NB4 (cell line): Measurements from ENCODE around the gene GBF1.
A peak's percentile ranks its signal among the peaks of the same experiment; 100 is the strongest.

ENCODE experiments used
- DNase-seq: peaks from one replicate; pipeline ENCODE4 v3.0.0; 2010; ENCODE audit warnings: low read depth
- H3K4me3 ChIP-seq: one replicate; pipeline ENCODE4 v1.5.1; 2011; ENCODE audit warnings: mild to moderate bottlenecking, low read depth, low read length, moderate library complexity
- CTCF ChIP-seq: IDR thresholded peaks from one replicate; pipeline ENCODE4 v1.5.1; 2012; ENCODE audit warnings: low read depth, low read length
- MYC ChIP-seq: IDR thresholded peaks from 2 replicates; pipeline ENCODE4 v1.6.1; 2011; ENCODE audit warnings: low read depth, low read length
- POLR2A ChIP-seq: IDR thresholded peaks from 2 replicates; pipeline ENCODE4 v1.6.1; 2011; ENCODE audit warnings: mild to moderate bottlenecking; ENCODE audit not compliant: insufficient read length; ENCODE audit errors: extremely low read depth
- TF ChIP-seq, protein P1 (sequence below): IDR thresholded peaks from 2 replicates; pipeline ENCODE4 v1.6.1; 2011; ENCODE audit warnings: low read depth, low read length

Gene GBF1

GRCh38 chr10:102425444-102425843 is 180.1 kb downstream of the GBF1 start:
- no peak for DNase-seq
- no peak for TF ChIP-seq MYC
- no peak for TF ChIP-seq POLR2A
- TF ChIP-seq, protein P1, sequence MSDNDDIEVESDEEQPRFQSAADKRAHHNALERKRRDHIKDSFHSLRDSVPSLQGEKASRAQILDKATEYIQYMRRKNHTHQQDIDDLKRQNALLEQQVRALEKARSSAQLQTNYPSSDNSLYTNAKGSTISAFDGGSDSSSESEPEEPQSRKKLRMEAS = no peak
- no peak for TF ChIP-seq CTCF
- H3K4me3 ChIP-seq = no peak overlapping the region

DNA sequence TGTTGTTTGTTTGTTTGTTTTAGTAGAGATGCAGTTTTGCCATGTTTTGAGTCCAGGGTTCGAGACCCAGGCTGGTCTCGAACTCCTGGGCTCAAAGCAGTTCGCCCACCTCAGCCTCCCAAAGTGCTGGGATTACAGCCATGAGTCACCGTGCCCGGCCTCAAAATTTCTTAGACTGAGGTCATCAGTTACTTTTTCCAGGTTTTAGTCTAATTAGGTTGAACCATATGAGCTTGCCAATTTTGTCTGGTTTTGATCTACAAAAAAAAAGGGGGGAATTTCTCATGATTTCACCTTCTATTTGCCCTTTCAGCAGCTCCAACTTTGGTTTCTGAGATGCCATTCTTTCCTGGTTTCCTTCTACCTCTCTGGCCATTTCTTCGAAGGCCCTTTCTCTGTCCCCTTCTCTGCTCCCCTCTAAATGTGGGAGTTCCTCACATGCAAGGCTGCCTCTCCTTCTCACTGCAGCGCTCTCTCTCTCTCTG is 181.5 kb downstream of the GBF1 start:
- TF ChIP-seq, protein P1 = no peak
- TF ChIP-seq CTCF (no peak), POLR2A (no peak), MYC (no peak)
- H3K4me3 ChIP-seq = no peak overlapping the region
- no peak for DNase-seq

DNA sequence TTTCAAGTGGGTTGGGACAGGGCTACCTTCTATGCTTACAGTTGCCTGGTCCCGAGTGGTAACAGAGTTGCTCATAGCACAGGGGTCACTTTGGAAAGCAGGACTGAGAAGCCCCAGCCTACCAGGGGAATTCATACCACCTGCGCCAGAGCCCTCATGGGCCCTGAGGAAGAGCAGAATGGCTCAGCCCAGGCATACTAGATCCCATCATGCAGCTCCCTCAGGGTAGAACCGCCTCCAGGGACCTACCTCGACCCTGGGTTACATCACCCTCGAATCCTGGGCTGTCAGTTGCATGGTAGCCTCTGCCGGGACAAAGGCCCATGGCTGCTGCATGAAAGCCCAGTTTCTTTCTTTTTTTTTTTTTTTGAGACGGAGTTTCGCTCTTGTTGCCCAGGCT is 184.1 kb downstream of the GBF1 start:
- no peak for TF ChIP-seq POLR2A
- DNase-seq = no peak
- no peak overlapping the region for H3K4me3 ChIP-seq

- no peak for TF ChIP-seq POLR2A
- TF ChIP-seq, protein P1 = no peak
- no peak for TF ChIP-seq MYC
- TF ChIP-seq CTCF = no peak
- peak overlapping the region; percentile 71 for H3K4me3 ChIP-seq
- peak; percentile 65 for DNase-seq
These were observed 186.3 kb downstream of the GBF1 start for GRCh38 chr10:102431452-102432124.
